ENCODE data around the gene COMMD2. TPM values are rescaled to one million over a fixed set of nuclear protein-coding genes. Genes with fewer than 3 reads are reported as not detected.

Gene COMMD2
- total and polyA plus RNA-seq, 10 of the 15 experiments (the other 5 are each of a cell fraction or from before 2014, with no cell fraction given) = 23.0 to 97.0 (median 50.9) TPM

- TF ChIP-seq, protein P1, sequence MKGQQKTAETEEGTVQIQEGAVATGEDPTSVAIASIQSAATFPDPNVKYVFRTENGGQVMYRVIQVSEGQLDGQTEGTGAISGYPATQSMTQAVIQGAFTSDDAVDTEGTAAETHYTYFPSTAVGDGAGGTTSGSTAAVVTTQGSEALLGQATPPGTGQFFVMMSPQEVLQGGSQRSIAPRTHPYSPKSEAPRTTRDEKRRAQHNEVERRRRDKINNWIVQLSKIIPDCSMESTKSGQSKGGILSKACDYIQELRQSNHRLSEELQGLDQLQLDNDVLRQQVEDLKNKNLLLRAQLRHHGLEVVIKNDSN (IDR thresholded peaks at IDR 0.05; ENCODE audit: borderline replicate concordance, extremely low read length, insufficient read depth, low read depth, low read length) = no peak
- TF ChIP-seq CHD2 (IDR thresholded peaks at IDR 0.05; ENCODE audit: borderline replicate concordance, low read depth, low read length) (no peak), ZBTB40 (IDR thresholded peaks at IDR 0.05; ENCODE audit: borderline replicate concordance) (no peak), IKZF1 (conservative IDR thresholded peaks at IDR 0.05) (0 out of 2 replicates have a peak, but pooled peaks have one; percentile 36), ZNF384 (IDR thresholded peaks at IDR 0.05; ENCODE audit: borderline replicate concordance, low read depth, low read length) (no peak), ZNF207 (IDR thresholded peaks at IDR 0.05; ENCODE audit: borderline replicate concordance) (no peak), RAD51 (IDR thresholded peaks at IDR 0.05) (no peak), SPI1 (IDR thresholded peaks at IDR 0.05; ENCODE audit: borderline replicate concordance, insufficient read depth, low read depth, low read length) (no peak), SMARCA5 (IDR thresholded peaks at IDR 0.05) (peak; percentile 46; the same call in 1 of the 2 replicates), ZNF217 (IDR thresholded peaks at IDR 0.05) (no peak), SMC3 (IDR thresholded peaks at IDR 0.05; ENCODE audit: borderline replicate concordance, low read length) (peak; percentile 87), SP1 (IDR thresholded peaks at IDR 0.05; ENCODE audit: low read depth, low read length) (no peak), RB1 (IDR thresholded peaks at IDR 0.05; ENCODE audit: borderline replicate concordance) (peak; percentile 38; the same call in 1 of the 2 replicates), RAD21 (IDR thresholded peaks at IDR 0.05; ENCODE audit: insufficient read depth, low read depth, low read length) (peak; percentile 78), NBN (IDR thresholded peaks at IDR 0.05) (no peak), FOS (IDR thresholded peaks at IDR 0.05; ENCODE audit: borderline replicate concordance, extremely low read depth, insufficient read length) (no peak), JUND (IDR thresholded peaks at IDR 0.05; ENCODE audit: low read depth, low read length) (no peak), RFX5 (IDR thresholded peaks at IDR 0.05; ENCODE audit: low read depth, low read length) (no peak), POU2F2 (IDR thresholded peaks at IDR 0.05; ENCODE audit: borderline replicate concordance, low read depth, low read length) (no peak)
- TF ChIP-seq, protein P2, sequence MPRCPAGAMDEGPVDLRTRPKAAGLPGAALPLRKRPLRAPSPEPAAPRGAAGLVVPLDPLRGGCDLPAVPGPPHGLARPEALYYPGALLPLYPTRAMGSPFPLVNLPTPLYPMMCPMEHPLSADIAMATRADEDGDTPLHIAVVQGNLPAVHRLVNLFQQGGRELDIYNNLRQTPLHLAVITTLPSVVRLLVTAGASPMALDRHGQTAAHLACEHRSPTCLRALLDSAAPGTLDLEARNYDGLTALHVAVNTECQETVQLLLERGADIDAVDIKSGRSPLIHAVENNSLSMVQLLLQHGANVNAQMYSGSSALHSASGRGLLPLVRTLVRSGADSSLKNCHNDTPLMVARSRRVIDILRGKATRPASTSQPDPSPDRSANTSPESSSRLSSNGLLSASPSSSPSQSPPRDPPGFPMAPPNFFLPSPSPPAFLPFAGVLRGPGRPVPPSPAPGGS (IDR thresholded peaks at IDR 0.05; ENCODE audit: borderline replicate concordance, insufficient read depth, low read depth, low read length, poor library complexity, severe bottlenecking) = no peak
- TF ChIP-seq, protein P3, sequence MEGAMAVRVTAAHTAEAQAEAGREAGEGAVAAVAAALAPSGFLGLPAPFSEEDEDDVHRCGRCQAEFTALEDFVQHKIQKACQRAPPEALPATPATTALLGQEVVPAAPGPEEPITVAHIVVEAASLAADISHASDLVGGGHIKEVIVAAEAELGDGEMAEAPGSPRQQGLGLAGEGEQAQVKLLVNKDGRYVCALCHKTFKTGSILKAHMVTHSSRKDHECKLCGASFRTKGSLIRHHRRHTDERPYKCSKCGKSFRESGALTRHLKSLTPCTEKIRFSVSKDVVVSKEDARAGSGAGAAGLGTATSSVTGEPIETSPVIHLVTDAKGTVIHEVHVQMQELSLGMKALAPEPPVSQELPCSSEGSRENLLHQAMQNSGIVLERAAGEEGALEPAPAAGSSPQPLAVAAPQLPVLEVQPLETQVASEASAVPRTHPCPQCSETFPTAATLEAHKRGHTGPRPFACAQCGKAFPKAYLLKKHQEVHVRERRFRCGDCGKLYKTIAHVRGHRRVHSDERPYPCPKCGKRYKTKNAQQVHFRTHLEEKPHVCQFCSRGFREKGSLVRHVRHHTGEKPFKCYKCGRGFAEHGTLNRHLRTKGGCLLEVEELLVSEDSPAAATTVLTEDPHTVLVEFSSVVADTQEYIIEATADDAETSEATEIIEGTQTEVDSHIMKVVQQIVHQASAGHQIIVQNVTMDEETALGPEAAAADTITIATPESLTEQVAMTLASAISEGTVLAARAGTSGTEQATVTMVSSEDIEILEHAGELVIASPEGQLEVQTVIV (IDR thresholded peaks at IDR 0.05; ENCODE audit: borderline replicate concordance, partially characterized antibody) = no peak
Measured at GRCh38 chr3:149717391-149718056, 34.8 kb downstream of the COMMD2 start (continued).
